Activated CD8-positive, alpha-beta T cell treated with anti-CD3 and anti-CD28 coated beads for 36 hours (primary cell): ENCODE data around the gene TRIM38. TPM values are rescaled to one million over a fixed set of nuclear protein-coding genes. Genes with fewer than 3 reads are reported as not detected.
"Not testable (repeated sequence)": the region's sequence is repeated elsewhere in the genome, so short reads cannot be mapped to it uniquely, and the experiment has no call there.

Source experiments
- ATAC-seq: fragments of 200-7000 bp; cut with Tn5 transposase; one replicate; pipeline ENCODE4 v1.10.0; 2021; ENCODE audit warnings: mild to moderate bottlenecking, moderate library complexity
- CTCF ChIA-PET: fragments of 350-600 bp; sonication (Branson Sonifier 250); formaldehyde crosslinking; loops from one replicate; lab custom pipeline; 2021; ENCODE audit warnings: antibody characterized with exemption; lab: Charles Lee
- POLR2A ChIA-PET: fragments of 350-600 bp; sonication (Branson Sonifier 250); formaldehyde crosslinking; loops from one replicate; lab custom pipeline; 2021; ENCODE audit warnings: antibody characterized with exemption; lab: Charles Lee
- DNase-seq: peaks from one replicate; pipeline ENCODE4 v3.0.0-alpha.2; 2020
- H3K27ac Mint-ChIP-seq: one replicate; pipeline ENCODE4 v1.8.0; 2021; ENCODE audit warnings: mild to moderate bottlenecking, mixed read lengths
- H3K27me3 Mint-ChIP-seq: one replicate; pipeline ENCODE4 v1.8.0; 2021; ENCODE audit warnings: mixed read lengths
- H3K36me3 Mint-ChIP-seq: one replicate; pipeline ENCODE4 v1.8.0; 2021; ENCODE audit warnings: low read depth, mixed read lengths
- H3K4me1 Mint-ChIP-seq: one replicate; pipeline ENCODE4 v1.8.0; 2021; ENCODE audit warnings: low read depth, mixed read lengths
- H3K4me3 Mint-ChIP-seq: one replicate; pipeline ENCODE4 v1.8.0; 2021; ENCODE audit warnings: mild to moderate bottlenecking, moderate library complexity, mixed read lengths
- H3K9me3 Mint-ChIP-seq: one replicate; pipeline ENCODE4 v1.8.0; 2021; ENCODE audit warnings: mixed read lengths
- intact Hi-C: fragments of 100-400 bp; cut with micrococcal nuclease; formaldehyde crosslinking; loops from one replicate; pipeline ENCODE4 v1.10.0; 2022
- total RNA-seq, 2 experiments: library from RNA; stranded (reverse); gene quantifications; one replicate each; pipeline ENCODE4 v1.2.3, GENCODE V29; 2021
- TF ChIP-seq, protein P1 (sequence below): fragments of 200-600 bp; IDR thresholded peaks from one replicate; pipeline ENCODE4 v1.8.0; 2022; ENCODE audit warnings: antibody characterized with exemption, mild to moderate bottlenecking

Gene TRIM38
- total RNA-seq, 2 experiments from 2014 or later = 8.0 to 8.3 TPM

DNA sequence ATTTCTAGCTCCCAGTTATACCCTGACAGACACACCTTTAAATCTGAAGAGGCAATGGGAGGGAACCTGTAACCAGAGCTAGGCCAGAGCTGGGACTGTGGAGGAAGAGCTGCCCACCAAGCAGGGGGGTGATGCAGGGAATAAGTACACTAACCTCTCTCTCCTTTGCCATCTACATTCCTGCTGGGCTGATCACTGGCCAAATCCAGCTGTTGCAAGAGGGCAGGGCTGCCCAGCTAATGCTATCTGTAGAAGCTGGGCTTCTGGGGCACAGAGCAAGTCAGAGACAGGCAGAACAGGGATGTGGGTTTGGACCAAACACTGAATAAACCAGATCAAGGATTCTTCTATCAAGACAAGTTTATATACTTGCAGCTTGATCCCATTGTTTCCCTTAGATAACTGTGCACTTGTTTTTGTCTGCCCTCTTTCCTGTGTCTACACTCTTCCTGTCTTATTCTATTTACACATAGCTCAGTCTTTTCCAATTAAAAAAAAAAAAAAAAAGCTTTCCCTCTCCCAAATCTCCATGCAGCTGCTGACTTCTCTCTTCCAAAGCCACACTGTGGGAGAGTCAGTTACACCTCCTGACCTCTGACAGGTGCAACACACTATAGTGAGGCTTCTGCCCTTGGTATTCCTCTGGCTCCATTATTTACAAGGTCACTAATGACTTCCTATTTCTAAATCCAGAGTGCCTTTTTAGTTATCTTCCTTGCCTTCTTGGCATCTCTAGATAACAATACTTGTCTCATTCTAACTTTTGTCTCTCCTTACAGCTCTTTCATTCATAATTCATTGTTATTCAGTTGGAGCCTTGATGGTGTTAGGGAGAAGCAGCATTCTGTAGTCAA is 43.7 kb downstream of the TRIM38 start:
- DNase-seq (no peak), ATAC-seq (no peak)
- no peaks in the 10 kb centered on the region for H3K4me1 Mint-ChIP-seq
- peaks cover 1% of the 10 kb centered on the region for H3K36me3 Mint-ChIP-seq
- ChIA-PET POLR2A (interaction anchor here (0.6 to 2.0 kb wide), 4 partner anchors 10 to 23 kb away, joined by 3 to 10 read pairs (median 3); a partner anchor contains a TSS), CTCF (interaction anchor here (8.2 to 8.6 kb wide), 2 partner anchors 8 to 13 kb away, joined by 98 to 118 read pairs; a partner anchor contains a TSS)
- TF ChIP-seq, protein P1, sequence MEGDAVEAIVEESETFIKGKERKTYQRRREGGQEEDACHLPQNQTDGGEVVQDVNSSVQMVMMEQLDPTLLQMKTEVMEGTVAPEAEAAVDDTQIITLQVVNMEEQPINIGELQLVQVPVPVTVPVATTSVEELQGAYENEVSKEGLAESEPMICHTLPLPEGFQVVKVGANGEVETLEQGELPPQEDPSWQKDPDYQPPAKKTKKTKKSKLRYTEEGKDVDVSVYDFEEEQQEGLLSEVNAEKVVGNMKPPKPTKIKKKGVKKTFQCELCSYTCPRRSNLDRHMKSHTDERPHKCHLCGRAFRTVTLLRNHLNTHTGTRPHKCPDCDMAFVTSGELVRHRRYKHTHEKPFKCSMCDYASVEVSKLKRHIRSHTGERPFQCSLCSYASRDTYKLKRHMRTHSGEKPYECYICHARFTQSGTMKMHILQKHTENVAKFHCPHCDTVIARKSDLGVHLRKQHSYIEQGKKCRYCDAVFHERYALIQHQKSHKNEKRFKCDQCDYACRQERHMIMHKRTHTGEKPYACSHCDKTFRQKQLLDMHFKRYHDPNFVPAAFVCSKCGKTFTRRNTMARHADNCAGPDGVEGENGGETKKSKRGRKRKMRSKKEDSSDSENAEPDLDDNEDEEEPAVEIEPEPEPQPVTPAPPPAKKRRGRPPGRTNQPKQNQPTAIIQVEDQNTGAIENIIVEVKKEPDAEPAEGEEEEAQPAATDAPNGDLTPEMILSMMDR = no peak
- no peaks in the 10 kb centered on the region for H3K9me3 Mint-ChIP-seq
- H3K4me3 Mint-ChIP-seq = no peak overlapping the region
- no peak overlapping the region for H3K27ac Mint-ChIP-seq
- no peaks in the 10 kb centered on the region for H3K27me3 Mint-ChIP-seq
- intact Hi-C loops = loop anchor here (10.0 kb wide), 1 partner anchor 122 kb away; no protein-coding TSS in a partner anchor

DNA sequence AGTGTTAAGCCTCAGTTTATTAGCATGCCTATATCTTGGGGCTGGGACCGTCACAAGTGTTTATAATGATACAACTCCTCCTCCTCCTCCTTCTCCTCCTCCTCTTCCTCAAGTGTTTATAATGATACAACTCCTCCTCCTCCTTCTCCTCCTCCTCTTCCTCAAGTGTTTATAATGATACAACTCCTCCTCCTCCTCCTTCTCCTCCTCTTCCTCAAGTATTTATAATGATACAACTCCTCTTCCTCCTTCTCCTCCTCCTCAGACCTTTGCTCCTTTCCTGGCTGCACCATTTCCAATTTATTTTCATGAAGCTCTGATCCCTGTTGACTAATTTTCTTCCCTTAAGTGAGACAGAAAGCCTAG is 44.3 kb downstream of the TRIM38 start:
- H3K27me3 Mint-ChIP-seq, H3K9me3 Mint-ChIP-seq, H3K36me3 Mint-ChIP-seq, DNase-seq, H3K4me1 Mint-ChIP-seq, ATAC-seq, H3K4me3 Mint-ChIP-seq, H3K27ac Mint-ChIP-seq: not testable (repeated sequence)
- CTCF ChIA-PET = interaction anchor here (1.3 to 8.6 kb wide), 4 partner anchors 7 to 218 kb away, joined by 3 to 118 read pairs (median 52); a partner anchor contains a TSS
- POLR2A ChIA-PET = interaction anchor here (1.1 to 2.0 kb wide), 3 partner anchors 9 to 13 kb away, joined by 3 to 10 read pairs (median 3); a partner anchor contains a TSS
- intact Hi-C loops = loop anchor here (10.0 kb wide), 1 partner anchor 122 kb away; no protein-coding TSS in a partner anchor

DNA sequence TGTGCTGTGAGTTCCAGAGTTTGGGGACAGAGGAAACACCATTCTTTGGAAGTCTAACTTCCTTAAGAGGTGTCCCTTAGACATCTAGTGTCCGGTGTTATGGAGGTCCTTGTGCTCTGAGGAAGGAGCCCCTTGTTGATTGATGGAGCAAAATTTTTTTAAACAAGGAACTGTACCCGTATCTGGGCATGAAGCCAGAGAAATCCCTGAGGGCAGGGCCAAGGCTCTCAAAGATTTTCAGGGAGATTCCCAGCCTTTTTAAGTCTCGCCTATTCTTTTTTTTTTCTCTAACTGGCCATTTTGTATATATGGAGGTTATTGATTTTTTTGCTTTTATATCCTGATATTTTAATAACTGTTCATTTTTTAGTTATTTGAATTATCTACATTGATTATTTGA is 45.9 kb downstream of the TRIM38 start:
- no peak overlapping the region for H3K27ac Mint-ChIP-seq
- no peak overlapping the region for H3K4me3 Mint-ChIP-seq
- ATAC-seq (no peak), DNase-seq (no peak)
- CTCF ChIA-PET = interaction anchor here (1.5 to 8.2 kb wide), 2 partner anchors 15 to 220 kb away, joined by 5 to 118 read pairs; no protein-coding TSS in a partner anchor
- TF ChIP-seq, protein P1 = no peak
- H3K36me3 Mint-ChIP-seq = peaks cover 1% of the 10 kb centered on the region
- POLR2A ChIA-PET = interaction anchor here (3.9 kb wide), 1 partner anchor 12 kb away, joined by 21 read pairs; a partner anchor contains a TSS
- no peaks in the 10 kb centered on the region for H3K27me3 Mint-ChIP-seq
- no peaks in the 10 kb centered on the region for H3K4me1 Mint-ChIP-seq
- H3K9me3 Mint-ChIP-seq = no peaks in the 10 kb centered on the region
- intact Hi-C loops = loop anchor here (10.0 kb wide), 1 partner anchor 124 kb away; no protein-coding TSS in a partner anchor

DNA sequence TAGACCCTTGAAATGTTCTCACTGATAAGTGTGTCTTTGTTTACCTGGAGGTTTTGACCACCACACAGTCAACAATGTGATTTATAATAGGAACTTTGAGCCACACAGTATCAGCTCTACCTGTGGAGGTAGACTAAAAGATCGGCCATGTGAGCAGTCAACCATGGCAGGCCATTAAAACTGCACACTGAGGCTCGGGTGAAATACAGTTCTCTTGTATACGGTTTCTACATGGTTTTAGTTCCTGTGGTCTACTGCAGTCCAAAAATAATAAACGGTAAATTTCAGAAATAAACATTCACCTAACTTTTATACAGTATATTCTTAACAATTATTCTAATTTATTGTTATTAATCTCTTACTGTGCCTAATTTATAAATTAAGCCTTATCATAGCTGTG is 47.2 kb downstream of the TRIM38 start:
- intact Hi-C loops = loop anchor here (10.0 kb wide), 1 partner anchor 125 kb away; no protein-coding TSS in a partner anchor
- TF ChIP-seq, protein P1 = no peak
- Mint-ChIP-seq H3K4me3 (no peak overlapping the region), H3K27ac (no peak overlapping the region), H3K27me3 (no peaks in the 10 kb centered on the region), H3K9me3 (no peaks in the 10 kb centered on the region), H3K4me1 (no peaks in the 10 kb centered on the region), H3K36me3 (no peaks in the 10 kb centered on the region)
- CTCF ChIA-PET = interaction anchor here (0.6 to 8.3 kb wide), 3 partner anchors 6 to 222 kb away, joined by 3 to 98 read pairs (median 20); no protein-coding TSS in a partner anchor
- DNase-seq (no peak), ATAC-seq (no peak)
- POLR2A ChIA-PET = interaction anchor here (3.9 kb wide), 1 partner anchor 11 kb away, joined by 21 read pairs; a partner anchor contains a TSS

DNA sequence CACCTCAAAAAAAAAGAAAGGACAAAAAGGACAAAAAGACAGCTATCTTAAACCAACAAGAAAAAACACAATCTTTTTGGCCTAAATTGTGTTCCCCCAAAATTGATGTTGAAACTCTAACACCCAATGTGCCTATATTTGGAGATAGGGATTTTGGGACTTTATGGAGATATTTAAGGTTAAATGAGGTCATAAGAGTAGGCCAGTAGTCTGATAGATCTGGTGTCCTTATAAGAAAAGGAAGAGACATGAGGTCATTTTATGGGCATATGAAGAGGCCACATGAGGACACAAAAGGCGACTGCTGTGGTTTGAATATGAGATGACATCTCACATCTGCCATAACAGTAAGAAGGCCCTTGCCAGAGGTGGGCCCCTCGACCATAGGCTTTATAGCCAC is 49.5 kb downstream of the TRIM38 start:
- ATAC-seq (no peak), DNase-seq (no peak)
- no peaks in the 10 kb centered on the region for H3K36me3 Mint-ChIP-seq
- no peaks in the 10 kb centered on the region for H3K27me3 Mint-ChIP-seq
- H3K4me1 Mint-ChIP-seq = peaks cover 4% of the 10 kb centered on the region
- no peak overlapping the region for H3K4me3 Mint-ChIP-seq
- TF ChIP-seq, protein P1 = no peak
- ChIA-PET POLR2A (interaction anchor here (1.7 to 3.9 kb wide), 2 partner anchors 8 to 12 kb away, joined by 5 to 21 read pairs; a partner anchor contains a TSS), CTCF (interaction anchor here (8.3 kb wide), 1 partner anchor 8 kb away, joined by 98 read pairs; no protein-coding TSS in a partner anchor)
- intact Hi-C loops = no loop called here
- H3K27ac Mint-ChIP-seq = no peak overlapping the region
- H3K9me3 Mint-ChIP-seq = no peaks in the 10 kb centered on the region

DNA sequence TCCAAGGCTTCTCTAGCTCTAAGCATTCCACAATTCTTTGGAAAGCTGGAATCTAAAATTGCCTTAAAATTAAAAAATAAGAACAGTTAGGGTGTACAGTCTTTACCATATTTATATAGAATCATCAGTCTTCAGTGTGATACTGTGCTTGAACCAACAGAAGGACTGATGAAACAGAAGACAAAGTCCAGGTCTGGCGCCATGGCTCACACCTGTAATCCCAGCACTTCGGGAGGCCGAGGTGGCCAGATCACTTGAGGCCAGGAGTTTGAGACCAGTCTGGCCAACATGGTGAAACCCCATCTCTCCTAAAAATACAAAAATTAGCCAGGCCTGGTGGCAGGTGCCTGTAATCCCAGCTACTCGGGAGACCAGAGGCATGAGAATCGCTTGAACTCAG is 51.8 kb downstream of the TRIM38 start:
- POLR2A ChIA-PET = interaction anchor here (1.4 kb wide), 1 partner anchor 12 kb away, joined by 3 read pairs; no protein-coding TSS in a partner anchor
- ATAC-seq, H3K27me3 Mint-ChIP-seq, DNase-seq, H3K27ac Mint-ChIP-seq, H3K4me3 Mint-ChIP-seq, H3K9me3 Mint-ChIP-seq, intact Hi-C loops, H3K36me3 Mint-ChIP-seq: not testable (repeated sequence)
- peaks cover 20% of the 10 kb centered on the region for H3K4me1 Mint-ChIP-seq
- CTCF ChIA-PET = interaction anchor here (4.7 to 8.3 kb wide), 2 partner anchors 11 to 22 kb away, joined by 48 to 98 read pairs; no protein-coding TSS in a partner anchor
